Measurements from ENCODE around the gene TMEM250. TPM values are rescaled to one million over a fixed set of nuclear protein-coding genes. Genes with fewer than 3 reads are reported as not detected.
A peak's percentile ranks its signal among the peaks of the same experiment; 100 is the strongest.

The TMEM250 gene
- total and polyA plus RNA-seq, 4 experiments from 2014 or later, result 46.7 to 67.3 (median 53.9) TPM

DNA sequence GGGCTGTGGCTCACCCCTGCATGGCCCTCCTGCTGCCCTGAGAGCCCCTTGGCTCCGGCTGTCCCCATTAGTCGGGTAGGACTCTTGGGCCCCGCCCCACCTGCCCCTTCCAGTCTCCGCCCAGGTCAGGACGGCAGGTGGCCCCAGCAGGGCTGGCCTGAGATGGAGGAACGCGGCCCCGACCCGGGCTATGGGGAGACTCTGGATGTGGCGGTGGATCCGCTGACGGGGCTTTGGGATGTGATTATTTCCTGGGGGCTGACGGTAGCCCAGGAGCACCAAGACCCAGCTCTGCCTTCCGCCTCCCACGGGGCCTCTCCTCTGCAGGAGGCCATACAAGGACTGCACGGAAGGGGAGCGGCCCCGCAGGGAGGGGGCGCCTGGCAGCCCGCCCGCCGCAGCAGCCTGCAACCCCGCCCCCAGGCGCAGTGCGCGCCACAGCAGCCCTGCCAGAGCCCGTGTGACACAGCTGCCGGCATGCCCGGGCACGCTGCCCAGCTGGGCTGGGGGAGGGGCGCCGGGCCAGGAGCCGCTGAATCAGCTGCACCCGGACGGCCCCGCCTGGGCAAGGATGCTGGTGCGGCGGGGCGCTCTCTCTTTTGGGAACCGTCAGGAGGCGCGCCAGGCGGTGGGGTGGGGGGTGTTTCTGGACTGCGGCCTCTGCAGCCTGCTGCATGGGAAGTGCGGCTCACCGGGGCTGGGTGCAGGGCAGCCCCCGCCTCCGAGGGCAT lies 9.2 kb downstream of the TMEM250 start:
- POLR2A ChIA-PET (ENCODE audit: partially characterized antibody), result interaction anchor here (0.5 to 11.1 kb wide), 13 partner anchors 9 to 1133 kb away, joined by 3 to 155 read pairs (median 4); partner anchors contain the start of genes CAMSAP1, NACC2, TMEM250 and UBAC1
- Mint-ChIP-seq H3K4me3 (peak overlapping the region; percentile 81 to 90 (median 86)), H3K36me3 (peaks cover 0 to 6% of the 10 kb centered on the region in 2 donors), H3K4me1 (peaks cover 19 to 85% (median 56%) of the 10 kb centered on the region in 4 donors), H3K27ac (peak overlapping the region; percentile 86 to 95 (median 89)), H3K27me3 (no peaks in the 10 kb centered on the region), H3K9me3 (no peaks in the 10 kb centered on the region)
- DNase-seq, result peak; percentile 91 to 94 (median 91)
- Histone ChIP-seq H3K27me3 (ENCODE audit: insufficient read depth, low read length) (no peaks in the 10 kb centered on the region), H3K27ac (ENCODE audit: low read depth, low read length) (peak overlapping the region; percentile 69), H3K9me3 (ENCODE audit: control insufficient read depth in 1 of 2, low read length in 2 of 2) (no peaks in the 10 kb centered on the region), H3K36me3 (ENCODE audit: insufficient read depth, low read length) (no peaks in the 10 kb centered on the region), H3K4me3 (ENCODE audit: low read length in 2 of 2) (peak overlapping the region; percentile 9 to 77), H3K4me1 (ENCODE audit: insufficient read depth, low read length) (peaks cover 87% of the 10 kb centered on the region)
- intact Hi-C loops (cut with micrococcal nuclease), result loop anchor here (1.0 to 10.0 kb wide), 3 partner anchors 9 to 135 kb away; partner anchors contain the start of genes NACC2, QSOX2 and TMEM250
- CTCF ChIA-PET (ENCODE audit: partially characterized antibody), result interaction anchor here (1.0 to 3.7 kb wide), 7 partner anchors 9 to 294 kb away, joined by 3 to 15 read pairs (median 4); partner anchors contain the start of gene TMEM250

DNA sequence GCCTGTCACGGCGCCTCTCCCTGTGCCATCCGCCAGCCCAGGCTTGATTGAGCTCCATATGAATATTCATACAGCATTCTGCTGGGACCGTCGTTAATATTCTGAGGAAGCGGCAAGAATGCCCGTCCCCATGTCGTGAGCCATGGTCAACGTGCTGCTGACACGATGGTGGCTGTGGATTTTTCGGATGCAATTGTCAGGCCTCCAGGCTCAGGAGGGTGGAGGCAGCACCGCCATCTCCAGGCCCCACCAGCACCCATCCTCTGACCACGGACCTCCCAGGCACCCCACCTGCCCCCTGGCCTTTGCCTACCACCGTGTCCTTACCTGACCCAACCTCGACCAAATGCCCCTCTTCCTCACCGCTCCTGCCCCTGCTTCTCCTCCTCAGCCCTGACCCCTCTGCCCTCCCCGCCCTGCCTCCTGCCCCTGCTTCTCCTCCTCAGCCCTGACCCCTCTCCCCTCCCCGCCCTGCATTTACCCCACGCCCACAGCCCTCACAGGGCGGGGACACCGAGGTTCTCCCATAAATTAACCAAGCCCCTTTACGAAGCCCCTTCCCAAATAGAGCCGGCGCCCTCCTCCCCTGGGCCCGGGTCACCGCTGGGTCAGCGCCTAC lies 9.9 kb downstream of the TMEM250 start:
- Histone ChIP-seq H3K4me3 (ENCODE audit: low read length in 2 of 2) (peak overlapping the region in 1 of 2 donors; percentile 77), H3K36me3 (ENCODE audit: insufficient read depth, low read length) (no peaks in the 10 kb centered on the region), H3K4me1 (ENCODE audit: insufficient read depth, low read length) (peaks cover 80% of the 10 kb centered on the region), H3K27me3 (ENCODE audit: insufficient read depth, low read length) (no peaks in the 10 kb centered on the region), H3K27ac (ENCODE audit: low read depth, low read length) (peak overlapping the region; percentile 69), H3K9me3 (ENCODE audit: control insufficient read depth in 1 of 2, low read length in 2 of 2) (no peaks in the 10 kb centered on the region)
- Mint-ChIP-seq H3K4me1 (peaks cover 19 to 79% (median 54%) of the 10 kb centered on the region in 4 donors), H3K27me3 (no peaks in the 10 kb centered on the region), H3K9me3 (no peaks in the 10 kb centered on the region), H3K4me3 (peak overlapping the region; percentile 68 to 85 (median 73)), H3K27ac (peak overlapping the region; percentile 51 to 89 (median 78)), H3K36me3 (peaks cover 0 to 6% of the 10 kb centered on the region in 2 donors)
- DNase-seq, result no peak
- intact Hi-C loops (cut with micrococcal nuclease), result loop anchor here (1.0 kb wide), 2 partner anchors 10 to 13 kb away; partner anchors contain the start of genes NACC2 and TMEM250
- CTCF ChIA-PET (ENCODE audit: partially characterized antibody), result interaction anchor here (1.1 to 3.7 kb wide), 6 partner anchors 9 to 294 kb away, joined by 3 to 15 read pairs (median 4); partner anchors contain the start of gene TMEM250
- POLR2A ChIA-PET (ENCODE audit: partially characterized antibody), result interaction anchor here (0.5 to 11.1 kb wide), 11 partner anchors 10 to 1134 kb away, joined by 3 to 155 read pairs (median 3); partner anchors contain the start of genes CAMSAP1, NACC2, TMEM250 and UBAC1

DNA sequence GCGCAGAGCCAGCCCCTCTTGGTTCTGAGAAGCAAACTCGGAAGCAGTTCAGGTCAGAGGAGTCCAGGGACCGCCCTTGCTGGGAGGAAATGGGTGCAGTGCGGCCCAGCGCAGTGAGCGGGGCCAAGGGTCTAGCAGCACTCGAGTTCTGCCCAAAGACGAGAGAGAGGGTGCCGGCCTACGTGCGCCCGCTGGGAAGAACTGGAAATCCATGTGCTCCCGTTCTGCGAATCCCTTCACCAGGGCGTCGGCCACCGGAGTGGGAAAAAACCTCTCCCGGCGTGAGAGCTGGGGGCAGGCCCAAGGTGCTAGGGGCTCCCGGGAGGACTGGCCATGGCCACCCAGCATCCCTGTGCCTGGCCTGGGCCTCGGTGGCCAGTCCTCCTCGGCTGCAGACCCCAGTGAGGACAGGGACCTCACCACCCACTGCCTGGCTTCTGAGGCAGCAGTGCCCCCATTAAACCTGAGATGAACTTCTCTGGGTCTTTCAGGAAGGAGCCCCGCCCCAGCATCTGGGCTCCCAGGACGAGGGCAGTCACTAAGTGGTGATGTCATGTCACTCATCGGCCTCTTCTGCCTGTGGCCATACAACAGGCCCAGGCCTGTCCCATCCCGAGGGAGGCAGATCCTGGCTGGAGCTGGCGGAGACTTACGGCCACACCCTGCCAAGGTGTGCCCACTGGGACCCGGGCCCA lies 10.6 kb downstream of the TMEM250 start:
- Mint-ChIP-seq H3K27ac (peak overlapping the region in 6 of 7 donors; percentile 76 to 94 (median 86)), H3K4me1 (peaks cover 15 to 73% (median 48%) of the 10 kb centered on the region in 4 donors), H3K36me3 (no peaks in the 10 kb centered on the region), H3K9me3 (no peaks in the 10 kb centered on the region), H3K4me3 (peak overlapping the region in 7 of 8 donors; percentile 20 to 85 (median 80)), H3K27me3 (no peaks in the 10 kb centered on the region)
- Histone ChIP-seq H3K36me3 (ENCODE audit: insufficient read depth, low read length) (no peaks in the 10 kb centered on the region), H3K4me1 (ENCODE audit: insufficient read depth, low read length) (peaks cover 74% of the 10 kb centered on the region), H3K9me3 (ENCODE audit: control insufficient read depth in 1 of 2, low read length in 2 of 2) (no peaks in the 10 kb centered on the region), H3K4me3 (ENCODE audit: low read length in 2 of 2) (peak overlapping the region in 1 of 2 donors; percentile 77), H3K27me3 (ENCODE audit: insufficient read depth, low read length) (no peaks in the 10 kb centered on the region), H3K27ac (ENCODE audit: low read depth, low read length) (peak overlapping the region; percentile 69)
- ChIA-PET CTCF (ENCODE audit: partially characterized antibody) (interaction anchor here (2.1 to 2.7 kb wide), 2 partner anchors 14 to 141 kb away, joined by 4 to 10 read pairs; no protein-coding TSS in a partner anchor), POLR2A (ENCODE audit: partially characterized antibody) (interaction anchor here (1.4 to 11.1 kb wide), 4 partner anchors 10 to 115 kb away, joined by 3 to 155 read pairs (median 36); partner anchors contain the start of genes NACC2 and TMEM250)
- intact Hi-C loops (cut with micrococcal nuclease), result no loop called here
- DNase-seq, result no peak

DNA sequence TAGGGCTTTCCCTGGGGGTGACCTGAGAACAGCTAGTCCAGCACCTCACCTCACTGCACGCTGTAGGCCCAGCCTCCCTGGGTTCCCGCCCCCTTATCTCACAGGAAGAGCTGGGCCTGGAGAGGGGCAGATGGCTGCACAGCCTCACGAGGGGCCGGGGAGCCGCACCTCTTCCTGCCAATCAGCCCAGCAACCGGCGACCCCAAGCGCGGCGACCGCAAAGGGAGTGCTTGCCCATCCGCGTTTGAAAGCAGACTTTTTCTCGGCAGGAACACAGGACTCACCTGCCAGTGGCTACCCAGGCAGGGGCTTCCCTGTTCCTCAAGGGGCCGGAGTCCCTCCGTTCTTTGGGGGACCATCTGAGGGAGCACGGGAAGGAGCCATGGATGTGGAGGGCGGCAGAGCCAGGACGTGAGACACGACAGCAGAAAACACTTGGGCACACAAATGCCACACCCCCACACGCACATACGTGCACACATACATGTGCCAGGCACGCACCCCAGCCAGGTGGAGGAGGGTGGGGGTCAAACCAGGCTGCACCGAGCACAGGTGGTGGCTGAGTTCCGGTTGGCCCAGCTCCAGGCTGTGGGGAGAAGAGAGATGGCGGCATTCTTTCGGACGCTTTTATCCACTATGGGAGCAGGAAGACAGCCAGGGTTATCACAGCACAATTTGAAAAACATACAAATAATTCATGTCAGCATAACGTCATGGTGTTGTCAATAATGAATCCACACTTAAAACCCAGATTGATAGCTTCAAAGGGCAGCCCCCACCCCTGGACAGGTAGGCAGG lies 11.3 kb downstream of the TMEM250 start:
- ChIA-PET POLR2A (ENCODE audit: partially characterized antibody) (interaction anchor here (1.4 to 11.1 kb wide), 4 partner anchors 10 to 146 kb away, joined by 3 to 155 read pairs (median 36); partner anchors contain the start of genes NACC2, TMEM250 and UBAC1), CTCF (ENCODE audit: partially characterized antibody) (interaction anchor here (1.1 to 2.7 kb wide), 4 partner anchors 11 to 140 kb away, joined by 4 to 10 read pairs (median 4); partner anchors contain the start of gene TMEM250)
- intact Hi-C loops (cut with micrococcal nuclease), result no loop called here
- peak overlapping the region in 1 of 2 donors; percentile 14 for H3K4me3 ChIP-seq (ENCODE audit: low read length in 2 of 2)
- peak overlapping the region; percentile 82 to 94 (median 89) for H3K27ac Mint-ChIP-seq
- H3K4me3 Mint-ChIP-seq, result peak overlapping the region; percentile 41 to 85 (median 72)
- H3K4me1 Mint-ChIP-seq, result peaks cover 14 to 65% (median 42%) of the 10 kb centered on the region in 4 donors
- no peaks in the 10 kb centered on the region for H3K36me3 ChIP-seq (ENCODE audit: insufficient read depth, low read length)
- peak; percentile 29 to 76 (median 40) for DNase-seq
- H3K9me3 ChIP-seq (ENCODE audit: control insufficient read depth in 1 of 2, low read length in 2 of 2), result no peaks in the 10 kb centered on the region
- no peaks in the 10 kb centered on the region for H3K27me3 Mint-ChIP-seq
- H3K27me3 ChIP-seq (ENCODE audit: insufficient read depth, low read length), result no peaks in the 10 kb centered on the region
- peaks cover 66% of the 10 kb centered on the region for H3K4me1 ChIP-seq (ENCODE audit: insufficient read depth, low read length)
- H3K36me3 Mint-ChIP-seq, result no peaks in the 10 kb centered on the region
- no peaks in the 10 kb centered on the region for H3K9me3 Mint-ChIP-seq
- H3K27ac ChIP-seq (ENCODE audit: low read depth, low read length), result peak overlapping the region; percentile 54

DNA sequence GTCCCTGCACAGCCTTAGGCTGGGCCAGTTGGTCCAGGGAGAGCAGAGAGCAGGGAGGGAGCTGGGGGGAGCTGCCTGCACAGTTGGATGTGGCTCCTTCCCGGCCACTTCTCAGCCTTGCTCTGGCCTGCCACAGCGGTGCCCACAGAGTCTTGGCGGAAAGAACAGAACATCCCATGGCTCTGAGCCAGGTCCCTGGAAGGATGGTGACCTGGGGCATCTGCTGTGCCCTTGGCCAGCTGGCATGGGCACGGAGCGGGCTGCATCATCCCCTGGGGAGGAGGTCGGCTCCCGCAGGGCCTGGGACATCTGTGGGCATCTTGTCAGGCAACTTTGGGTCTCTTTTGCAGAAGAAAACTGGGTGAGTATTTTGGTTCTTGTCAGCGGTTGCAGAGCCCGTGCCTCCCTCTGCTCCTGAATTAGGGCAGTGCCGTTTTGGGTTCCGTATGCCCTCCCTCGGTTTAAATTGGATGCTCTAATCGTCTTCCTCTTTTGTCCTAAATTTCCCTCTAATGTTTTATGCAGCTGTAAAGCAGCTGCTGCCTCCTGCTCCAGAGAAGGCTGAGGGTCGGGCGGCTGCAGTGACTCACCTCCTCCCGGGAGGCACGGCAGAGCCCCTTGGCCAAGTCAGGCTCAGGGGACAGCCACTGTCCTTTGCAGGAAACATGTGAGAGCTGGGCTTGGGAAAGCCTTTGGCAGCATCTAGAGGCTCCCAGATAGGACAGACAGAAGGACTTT lies 13.1 kb downstream of the TMEM250 start:
- Histone ChIP-seq H3K36me3 (ENCODE audit: insufficient read depth, low read length) (no peaks in the 10 kb centered on the region), H3K27ac (ENCODE audit: low read depth, low read length) (no peak overlapping the region), H3K9me3 (ENCODE audit: control insufficient read depth in 1 of 2, low read length in 2 of 2) (no peaks in the 10 kb centered on the region), H3K4me1 (ENCODE audit: insufficient read depth, low read length) (peaks cover 48% of the 10 kb centered on the region), H3K27me3 (ENCODE audit: insufficient read depth, low read length) (no peaks in the 10 kb centered on the region), H3K4me3 (ENCODE audit: low read length in 2 of 2) (no peak overlapping the region)
- intact Hi-C loops (cut with micrococcal nuclease), result no loop called here
- ChIA-PET CTCF (ENCODE audit: partially characterized antibody) (interaction anchor here (2.7 kb wide), 1 partner anchor 16 kb away, joined by 10 read pairs; no protein-coding TSS in a partner anchor), POLR2A (ENCODE audit: partially characterized antibody) (interaction anchor here (1.0 to 11.1 kb wide), 5 partner anchors 8 to 433 kb away, joined by 3 to 155 read pairs (median 9); partner anchors contain the start of genes NACC2, TMEM250 and UBAC1)
- Mint-ChIP-seq H3K9me3 (no peaks in the 10 kb centered on the region), H3K27me3 (no peaks in the 10 kb centered on the region), H3K27ac (peak overlapping the region in 3 of 7 donors; percentile 57 to 63 (median 62)), H3K4me1 (peaks cover 14 to 49% (median 33%) of the 10 kb centered on the region in 4 donors), H3K36me3 (no peaks in the 10 kb centered on the region), H3K4me3 (peak overlapping the region in 2 of 8 donors; percentile 20 to 57)
- no peak for DNase-seq

All from CD4-positive, alpha-beta memory T cell (primary cell).